Ureter (tissue), 1 donor: Measurements from ENCODE around the gene LMBR1. TPM values are rescaled to one million over a fixed set of nuclear protein-coding genes. Genes with fewer than 3 reads are reported as not detected.

Experiments
- total RNA-seq: library from RNA; stranded (reverse); gene quantifications from one replicate; pipeline ENCODE4 v1.2.4, GENCODE V29; 2023
- donor health status: DM: yes; HTN: yes; CAD: no.

The LMBR1 gene
- total RNA-seq, 1 donor from 2014 or later: 89.5 TPM

Other genes with a start within 250 kb of the LMBR1 start
- 35.8 TPM for gene NOM1, start 56.5 kb upstream of the LMBR1 start, total RNA-seq
- not detected for gene MNX1, start 117.5 kb upstream of the LMBR1 start, total RNA-seq
- 81.7 TPM for gene UBE3C, start 245.7 kb upstream of the LMBR1 start, total RNA-seq